ENCODE measurements around the gene ZNF318.

ZNF318 gene

DNA sequence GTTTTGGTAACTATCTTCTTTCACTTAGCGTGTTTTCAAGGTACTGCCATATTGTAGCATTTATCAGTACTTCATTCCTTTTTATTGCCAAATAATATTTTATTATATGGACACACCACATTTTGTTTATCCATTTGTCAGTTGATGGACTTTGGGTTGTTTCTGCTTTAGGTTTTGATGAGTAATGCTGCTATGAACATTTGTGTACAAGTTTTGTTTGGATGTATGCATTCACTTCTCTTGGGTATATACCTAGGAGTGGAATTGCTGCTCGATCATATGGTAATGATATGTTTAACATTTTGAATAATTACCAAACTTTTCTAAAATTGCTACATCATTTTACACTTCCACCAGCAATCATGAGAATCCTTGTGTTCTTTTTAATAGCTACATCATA, 77.7 kb downstream of the ZNF318 start:
- TF ChIP-seq, protein P1, sequence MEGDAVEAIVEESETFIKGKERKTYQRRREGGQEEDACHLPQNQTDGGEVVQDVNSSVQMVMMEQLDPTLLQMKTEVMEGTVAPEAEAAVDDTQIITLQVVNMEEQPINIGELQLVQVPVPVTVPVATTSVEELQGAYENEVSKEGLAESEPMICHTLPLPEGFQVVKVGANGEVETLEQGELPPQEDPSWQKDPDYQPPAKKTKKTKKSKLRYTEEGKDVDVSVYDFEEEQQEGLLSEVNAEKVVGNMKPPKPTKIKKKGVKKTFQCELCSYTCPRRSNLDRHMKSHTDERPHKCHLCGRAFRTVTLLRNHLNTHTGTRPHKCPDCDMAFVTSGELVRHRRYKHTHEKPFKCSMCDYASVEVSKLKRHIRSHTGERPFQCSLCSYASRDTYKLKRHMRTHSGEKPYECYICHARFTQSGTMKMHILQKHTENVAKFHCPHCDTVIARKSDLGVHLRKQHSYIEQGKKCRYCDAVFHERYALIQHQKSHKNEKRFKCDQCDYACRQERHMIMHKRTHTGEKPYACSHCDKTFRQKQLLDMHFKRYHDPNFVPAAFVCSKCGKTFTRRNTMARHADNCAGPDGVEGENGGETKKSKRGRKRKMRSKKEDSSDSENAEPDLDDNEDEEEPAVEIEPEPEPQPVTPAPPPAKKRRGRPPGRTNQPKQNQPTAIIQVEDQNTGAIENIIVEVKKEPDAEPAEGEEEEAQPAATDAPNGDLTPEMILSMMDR (IDR thresholded peaks at IDR 0.05; ENCODE audit: borderline replicate concordance, control extremely low read depth, extremely low read depth, insufficient read depth, missing control alignments): no peak
- DNase-seq (ENCODE audit: low spot score): no peak
- in situ Hi-C loops (cut with MboI; ENCODE audit: low sequenced_read_pairs, unreplicated experiment): no loop called here

DNA sequence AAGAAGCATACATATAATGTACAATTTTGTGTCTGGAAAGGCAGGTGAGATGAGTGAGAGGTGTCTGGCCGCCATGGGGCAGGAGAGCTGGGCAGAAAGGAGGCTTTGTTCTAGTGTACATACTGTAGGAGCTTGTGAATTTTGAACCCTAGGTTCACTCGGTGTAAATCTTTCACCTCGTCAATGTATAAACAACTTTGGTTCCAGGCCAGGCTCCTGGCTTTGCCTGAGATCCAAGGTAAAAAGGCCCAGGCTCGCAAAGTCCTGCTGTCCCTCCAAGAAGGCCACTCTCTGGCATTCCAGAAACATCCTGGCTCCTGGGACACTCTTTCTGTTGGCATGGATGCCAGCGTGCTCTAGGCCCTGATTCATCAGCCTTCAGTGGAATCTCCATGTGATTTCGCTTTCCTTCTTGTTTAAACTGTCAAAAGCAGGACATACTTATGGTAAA, 78.5 kb downstream of the ZNF318 start:
- TF ChIP-seq, protein P1 (IDR thresholded peaks at IDR 0.05; ENCODE audit: borderline replicate concordance, control extremely low read depth, extremely low read depth, insufficient read depth, missing control alignments): no peak
- in situ Hi-C loops (cut with MboI; ENCODE audit: low sequenced_read_pairs, unreplicated experiment): no loop called here
- DNase-seq (ENCODE audit: low spot score): no peak

DNA sequence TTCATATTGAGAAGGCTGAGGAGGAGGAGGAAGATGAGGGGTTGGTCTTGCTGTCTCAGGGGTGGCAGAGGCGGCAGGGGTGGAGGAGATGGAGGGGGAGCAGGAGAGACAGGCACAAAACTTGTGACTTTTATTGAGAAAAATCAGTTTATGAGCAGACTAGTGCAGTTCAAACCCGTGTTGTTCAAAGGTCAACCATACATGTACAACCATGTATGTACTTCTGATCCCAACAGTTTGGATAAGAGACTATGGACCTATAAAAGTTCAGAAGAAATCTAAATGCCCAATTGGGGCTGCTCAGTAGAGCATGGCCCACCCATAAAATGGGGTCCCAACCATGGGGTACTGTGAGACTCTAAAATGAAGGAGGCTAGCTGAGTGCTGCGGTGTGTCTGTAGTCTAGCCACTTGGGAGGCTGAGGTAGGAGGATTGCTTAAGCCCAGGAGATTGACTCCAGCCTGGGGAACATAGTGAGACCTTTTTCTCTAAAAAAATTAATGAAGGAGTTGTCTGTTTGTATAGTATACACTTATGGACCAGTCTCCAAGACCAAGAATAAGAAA, 79.0 kb downstream of the ZNF318 start:
- DNase-seq (ENCODE audit: low spot score): no peak
- TF ChIP-seq, protein P1 (IDR thresholded peaks at IDR 0.05; ENCODE audit: borderline replicate concordance, control extremely low read depth, extremely low read depth, insufficient read depth, missing control alignments): no peak
- in situ Hi-C loops (cut with MboI; ENCODE audit: low sequenced_read_pairs, unreplicated experiment): no loop called here

DNA sequence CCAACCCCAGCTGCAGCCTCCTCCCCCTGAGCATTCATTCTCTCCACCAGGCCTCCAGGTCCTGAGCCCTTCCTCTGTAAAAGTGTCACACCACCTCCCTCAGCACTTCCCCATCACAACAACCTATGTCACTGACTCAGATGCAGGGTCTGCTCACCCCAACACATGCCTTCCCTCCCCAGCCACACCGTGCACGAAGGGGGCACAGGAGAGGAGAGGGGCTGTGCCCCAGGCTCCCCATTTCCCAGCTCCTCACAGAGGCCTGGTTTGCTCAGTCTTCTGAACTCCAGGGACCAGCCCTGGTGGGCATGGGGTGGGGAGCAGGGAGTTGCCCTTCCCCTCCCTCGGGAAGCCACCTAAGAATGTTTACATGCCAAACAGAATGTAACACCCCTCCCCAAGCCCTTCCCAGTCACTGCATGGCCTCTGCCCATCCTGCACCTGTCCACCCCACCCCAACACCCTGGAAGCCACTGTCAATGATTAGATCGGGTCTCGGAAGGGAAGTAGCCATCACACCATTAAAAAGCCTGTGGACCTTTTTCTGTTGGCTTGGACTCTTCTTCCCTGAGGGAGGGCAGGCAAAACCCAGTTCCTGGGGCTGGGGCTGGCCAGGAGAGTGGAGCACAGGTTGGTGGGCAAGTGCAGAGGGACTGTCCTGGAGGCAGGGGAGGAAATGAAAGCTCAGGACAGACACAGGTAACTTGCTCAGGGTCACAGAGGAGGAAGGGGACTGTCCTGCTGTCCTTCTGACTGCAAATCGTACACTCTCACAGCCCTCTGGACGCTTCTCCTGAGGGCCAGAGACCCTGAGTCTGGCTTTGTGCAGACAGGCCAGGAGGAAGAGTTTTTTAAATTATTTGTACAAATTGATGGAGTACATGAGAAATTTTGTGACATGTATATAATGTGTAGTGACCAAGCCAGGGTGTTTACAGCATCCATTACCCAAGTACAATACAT, 81.4 kb downstream of the ZNF318 start:
- DNase-seq (ENCODE audit: low spot score): no peak
- in situ Hi-C loops (cut with MboI; ENCODE audit: low sequenced_read_pairs, unreplicated experiment): no loop called here
- TF ChIP-seq, protein P1 (IDR thresholded peaks at IDR 0.05; ENCODE audit: borderline replicate concordance, control extremely low read depth, extremely low read depth, insufficient read depth, missing control alignments): no peak

DNA sequence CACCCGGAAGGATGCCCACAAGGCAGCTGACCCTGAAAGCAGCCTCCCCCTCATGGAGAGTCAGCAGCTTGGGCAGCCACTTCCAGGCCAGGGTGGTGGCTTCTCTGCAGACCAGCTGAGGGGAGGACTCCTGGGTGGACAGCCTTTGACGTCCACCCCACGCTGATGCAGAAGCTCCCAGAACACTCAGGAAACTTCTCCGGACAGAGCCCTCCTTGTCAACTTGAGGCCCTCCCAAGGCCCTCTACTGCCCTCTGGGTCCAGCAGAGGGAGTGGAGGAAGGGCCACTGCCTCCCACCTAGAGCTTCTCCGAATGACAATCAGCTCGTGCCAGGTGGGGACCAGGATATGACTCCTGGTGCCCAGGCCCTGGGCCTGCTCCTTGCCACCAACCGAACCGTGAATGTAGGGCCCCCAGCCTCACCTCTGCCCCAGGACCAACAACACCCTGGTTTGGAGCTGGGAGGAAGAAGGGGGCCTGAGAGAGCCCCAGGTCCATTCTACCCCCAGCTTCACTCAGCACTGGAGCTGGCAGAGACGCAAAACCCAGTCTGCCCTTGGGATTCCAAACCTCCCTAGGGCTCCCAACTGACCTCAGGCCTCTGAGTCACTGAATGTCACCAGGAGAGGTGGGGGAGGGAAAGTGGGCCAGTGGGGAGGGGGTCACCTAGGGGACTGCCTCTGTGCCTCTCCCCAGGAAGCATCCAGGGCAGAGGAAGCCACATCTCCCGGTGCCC, 82.3 kb downstream of the ZNF318 start:
- no peak for DNase-seq (ENCODE audit: low spot score)
- TF ChIP-seq, protein P1 (IDR thresholded peaks at IDR 0.05; ENCODE audit: borderline replicate concordance, control extremely low read depth, extremely low read depth, insufficient read depth, missing control alignments): no peak
- in situ Hi-C loops (cut with MboI; ENCODE audit: low sequenced_read_pairs, unreplicated experiment): no loop called here

DNA sequence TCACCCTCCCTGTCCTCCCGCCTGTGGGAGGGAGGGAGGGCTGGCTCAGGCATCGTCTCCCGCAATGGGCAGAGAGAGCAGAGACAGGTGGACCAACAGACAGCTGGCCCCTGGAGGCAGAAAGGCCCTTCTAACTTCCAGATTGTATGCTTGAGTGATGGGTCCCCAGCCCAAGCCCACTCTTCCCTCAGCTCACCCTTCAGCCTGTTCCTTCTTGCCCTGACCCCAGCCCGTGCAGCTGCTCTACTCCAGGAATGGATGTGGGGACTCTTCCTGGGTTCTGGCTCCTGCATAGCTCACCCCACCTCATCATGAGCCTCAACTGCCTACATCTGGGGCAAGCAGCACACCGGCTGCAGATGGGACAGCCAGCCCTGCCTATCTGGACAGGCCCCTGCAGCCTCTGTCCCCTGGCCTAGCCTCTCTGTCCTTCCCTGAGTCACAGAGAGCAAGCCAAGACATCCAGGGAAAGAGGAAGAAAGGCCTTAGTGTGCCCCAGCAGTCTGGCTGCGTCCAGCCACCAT, 82.9 kb downstream of the ZNF318 start:
- TF ChIP-seq, protein P1 (IDR thresholded peaks at IDR 0.05; ENCODE audit: borderline replicate concordance, control extremely low read depth, extremely low read depth, insufficient read depth, missing control alignments): no peak
- in situ Hi-C loops (cut with MboI; ENCODE audit: low sequenced_read_pairs, unreplicated experiment): no loop called here
- no peak for DNase-seq (ENCODE audit: low spot score)
